Stimulated activated CD4-positive, alpha-beta T cell treated with anti-CD3 and anti-CD28 coated beads, Interleukin-12 subunit alpha, Interleukin-12 subunit beta, amount 100 ng/mL, for 24 hours (primary cell): ENCODE results near the gene MDP1.
A peak's percentile ranks its signal among the peaks of the same experiment; 100 is the strongest.

ENCODE experiments used
- DNase-seq, 2 experiments: peaks; one replicate each; pipeline ENCODE4 v3.0.0-alpha.2; 2020; ENCODE audit warnings: low read depth in 2 of 2

MDP1 gene

GRCh38 chr14:24181371-24182077 is 34.3 kb downstream of the MDP1 start:
- DNase-seq, result no peak

DNA sequence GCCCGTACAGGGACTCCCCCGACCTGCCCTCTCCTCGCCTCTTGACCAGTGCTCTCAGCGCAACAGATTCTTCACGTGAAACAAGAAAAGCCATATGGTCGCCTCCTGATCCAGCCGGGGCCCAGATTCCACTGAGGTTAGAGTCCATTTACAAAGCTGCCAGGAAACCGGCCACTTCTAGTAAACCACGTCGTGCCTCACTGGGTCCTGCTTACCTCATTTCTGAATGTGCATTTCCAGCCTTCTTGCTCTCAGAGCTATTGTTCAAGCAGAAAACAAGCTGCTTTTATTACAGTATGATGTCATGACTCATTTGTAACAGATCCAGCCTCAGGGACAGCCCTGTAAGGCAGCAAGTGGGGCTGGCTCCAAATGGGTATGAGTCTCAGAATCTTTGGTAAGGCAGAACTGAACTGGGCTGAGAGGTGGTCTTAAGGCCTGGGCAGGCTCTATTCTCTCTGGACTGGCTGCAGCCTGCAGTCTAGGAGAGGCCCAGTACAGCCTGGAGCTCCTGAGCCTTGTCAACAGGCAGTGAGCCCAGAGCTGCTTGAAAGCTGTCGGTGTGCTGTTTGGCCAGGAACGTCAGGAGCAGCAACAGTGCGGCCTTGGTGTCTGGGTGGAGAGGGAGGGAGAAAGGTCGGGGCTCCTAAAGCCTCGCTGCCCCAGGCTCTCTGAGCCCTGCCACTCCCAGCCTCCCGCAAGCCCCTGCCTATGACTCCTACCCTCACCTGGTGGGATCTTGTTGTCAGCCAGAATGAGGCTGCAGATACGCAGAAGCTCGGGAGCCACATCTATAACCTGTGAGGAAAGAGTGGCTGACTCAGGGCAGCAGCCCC is 35.7 kb downstream of the MDP1 start:
- DNase-seq, result no peak

DNA sequence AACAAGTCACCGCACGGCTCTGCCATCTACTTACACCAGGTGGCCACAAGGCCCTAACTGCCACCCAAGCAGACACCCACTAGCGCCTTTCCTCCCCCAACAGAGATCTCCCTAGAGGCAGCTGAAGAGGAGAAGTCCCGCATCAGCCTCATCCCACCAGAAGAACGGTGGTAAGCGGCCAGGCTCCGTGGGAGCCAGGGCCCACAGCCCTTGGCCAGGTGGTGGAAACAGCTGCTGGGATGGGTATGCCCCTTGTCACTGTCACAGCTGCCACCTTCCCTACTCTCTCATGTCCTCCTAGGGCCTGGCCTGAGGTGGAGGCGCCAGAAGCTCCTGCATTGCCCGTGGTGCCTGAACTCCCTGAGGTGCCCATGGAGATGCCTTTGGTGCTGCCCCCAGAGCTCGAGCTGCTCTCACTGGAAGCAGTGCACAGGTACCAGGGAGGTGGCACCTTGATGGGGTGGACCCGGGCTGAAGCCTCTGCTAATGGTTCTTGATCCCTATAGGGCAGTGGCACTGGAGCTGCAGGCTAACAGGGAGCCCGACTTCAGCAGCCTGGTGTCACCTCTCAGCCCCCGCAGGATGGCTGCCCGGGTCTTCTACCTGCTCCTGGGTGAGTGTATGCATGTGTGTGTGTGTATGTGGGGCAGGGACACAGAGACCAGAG is 36.4 kb downstream of the MDP1 start:
- no peak for DNase-seq

DNA sequence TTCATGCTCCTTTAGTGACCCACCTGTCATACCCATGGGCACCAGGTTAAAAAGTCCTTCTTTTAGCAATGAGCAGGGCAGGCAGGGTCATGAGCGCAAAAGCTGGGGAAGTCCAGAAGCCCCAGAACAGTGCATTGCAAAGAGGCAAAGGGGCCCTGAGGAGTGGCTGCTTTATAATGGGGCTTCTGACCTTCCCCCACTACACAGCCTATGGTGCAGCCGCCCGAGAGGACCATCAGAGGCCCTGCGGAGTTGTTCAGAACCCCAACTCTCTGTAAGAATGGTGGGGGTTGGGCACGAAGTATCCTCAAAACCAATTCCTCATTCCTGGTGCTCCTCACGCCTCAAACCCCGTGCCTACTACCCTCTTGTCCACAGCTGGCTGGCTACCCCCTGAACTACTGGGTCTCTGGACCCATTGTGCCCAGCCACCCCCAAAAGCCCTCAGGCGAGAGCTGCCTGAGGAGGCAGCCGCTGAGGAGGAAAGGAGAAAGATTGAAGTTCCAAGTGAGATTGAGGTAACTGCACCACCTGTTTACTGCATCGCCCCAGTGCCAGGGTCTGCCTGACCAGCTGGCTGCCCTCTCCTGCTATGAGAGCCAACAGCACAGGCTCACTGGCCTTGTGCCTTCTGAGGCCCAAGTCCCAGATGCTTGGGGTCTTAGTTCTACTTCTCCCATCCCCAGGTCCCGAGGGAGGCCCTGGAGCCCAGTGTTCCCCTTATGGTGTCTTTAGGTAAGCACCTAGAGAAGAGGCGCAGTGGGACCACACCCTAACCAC is 37.3 kb downstream of the MDP1 start:
- no peak for DNase-seq

- DNase-seq, result no peak
Observed at GRCh38 chr14:24177891-24178290, 38.0 kb downstream of the MDP1 start.

- no peak for DNase-seq
Observed at GRCh38 chr14:24177041-24177825, 38.6 kb downstream of the MDP1 start.

- no peak for DNase-seq
Observed at GRCh38 chr14:24176599-24176998, 39.3 kb downstream of the MDP1 start.

- no peak for DNase-seq
Observed at GRCh38 chr14:24172871-24173281, 43.0 kb downstream of the MDP1 start.

DNA sequence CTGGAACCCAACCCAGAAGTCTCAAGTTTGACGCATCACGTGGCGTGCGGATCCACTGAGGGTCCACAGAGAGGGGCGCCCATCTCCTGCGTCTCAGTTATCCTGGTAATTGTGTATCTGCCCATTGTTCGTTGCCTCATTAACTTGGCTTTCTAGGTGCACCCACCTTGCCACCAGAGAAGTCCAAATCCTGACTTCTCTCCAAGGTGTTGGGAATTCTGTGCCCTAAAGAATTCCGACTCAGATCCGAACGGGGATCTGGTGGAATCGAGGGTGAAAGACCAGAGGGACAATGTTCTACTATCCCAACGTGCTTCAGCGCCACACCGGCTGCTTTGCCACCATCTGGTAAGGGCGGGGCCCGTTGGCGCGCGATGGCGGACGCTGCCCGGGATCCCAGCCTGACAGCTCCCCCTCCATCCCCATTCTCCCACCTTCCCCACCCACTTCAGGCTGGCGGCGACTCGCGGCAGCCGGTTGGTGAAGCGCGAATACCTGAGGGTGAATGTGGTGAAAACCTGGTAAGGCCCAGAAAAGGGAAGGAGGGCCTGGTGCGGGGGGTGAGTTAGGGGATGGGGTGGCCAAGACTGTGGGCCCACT is 43.5 kb downstream of the MDP1 start:
- no peak for DNase-seq

GRCh38 chr14:24171422-24172260 is 44.2 kb downstream of the MDP1 start, which contains the start of gene REC8:
TSS of gene REC8 (plus strand) at chr14:24172080. CDS start at chr14:24172553, 473 bp downstream.
- peak; percentile 41 to 53 for DNase-seq

GRCh38 chr14:24167469-24168114 is 48.3 kb downstream of the MDP1 start:
- no peak for DNase-seq

DNA sequence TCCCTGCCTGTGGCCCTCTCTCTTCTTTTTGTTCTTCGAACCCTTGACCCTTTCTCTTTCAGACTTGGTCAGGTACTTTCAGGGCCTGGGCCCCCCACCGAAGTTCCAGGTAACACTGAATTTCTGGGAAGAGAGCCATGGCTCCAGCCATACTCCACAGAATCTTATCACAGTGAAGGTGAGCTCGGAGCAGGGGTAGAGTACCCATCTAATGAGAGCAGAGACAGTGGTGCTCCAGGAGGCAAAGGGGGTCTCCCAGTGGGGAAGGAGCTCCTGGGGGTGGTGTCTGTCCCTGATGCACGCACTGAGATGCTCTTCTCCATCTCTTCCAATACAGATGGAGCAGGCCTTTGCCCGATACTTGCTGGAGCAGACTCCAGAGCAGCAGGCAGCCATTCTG is 50.1 kb downstream of the MDP1 start:
- DNase-seq, result no peak

DNA sequence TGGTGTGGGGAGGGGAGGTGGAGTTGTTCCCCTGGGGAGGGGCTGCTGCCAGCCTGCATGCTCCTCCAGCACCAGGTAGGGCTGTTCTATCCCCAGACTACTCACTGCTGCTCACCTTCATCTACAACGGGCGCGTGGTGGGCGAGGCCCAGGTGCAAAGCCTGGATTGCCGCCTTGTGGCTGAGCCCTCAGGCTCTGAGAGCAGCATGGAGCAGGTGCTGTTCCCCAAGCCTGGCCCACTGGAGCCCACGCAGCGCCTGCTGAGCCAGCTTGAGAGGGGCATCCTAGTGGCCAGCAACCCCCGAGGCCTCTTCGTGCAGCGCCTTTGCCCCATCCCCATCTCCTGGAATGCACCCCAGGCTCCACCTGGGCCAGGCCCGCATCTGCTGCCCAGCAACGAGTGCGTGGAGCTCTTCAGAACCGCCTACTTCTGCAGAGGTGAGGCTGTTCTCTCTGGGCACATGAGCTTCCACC is 51.3 kb downstream of the MDP1 start:
- DNase-seq, result no peak
